Ishikawa (cell line): ENCODE results near the gene CACNA1H.

Experiments used
- EP300 ChIP-seq: IDR thresholded peaks from 2 replicates; pipeline ENCODE4 v1.6.1; 2012; ENCODE audit warnings: borderline replicate concordance
- TF ChIP-seq, protein P1 (sequence below): IDR thresholded peaks from 2 replicates; pipeline ENCODE4 v1.6.1; 2012

GRCh38 chr16:1199347-1200013, 46.6 kb downstream of the CACNA1H start:
- no peak for TF ChIP-seq EP300
- TF ChIP-seq, protein P1, sequence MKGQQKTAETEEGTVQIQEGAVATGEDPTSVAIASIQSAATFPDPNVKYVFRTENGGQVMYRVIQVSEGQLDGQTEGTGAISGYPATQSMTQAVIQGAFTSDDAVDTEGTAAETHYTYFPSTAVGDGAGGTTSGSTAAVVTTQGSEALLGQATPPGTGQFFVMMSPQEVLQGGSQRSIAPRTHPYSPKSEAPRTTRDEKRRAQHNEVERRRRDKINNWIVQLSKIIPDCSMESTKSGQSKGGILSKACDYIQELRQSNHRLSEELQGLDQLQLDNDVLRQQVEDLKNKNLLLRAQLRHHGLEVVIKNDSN = no peak
